GM21786 (cell line): ENCODE measurements around the gene RPP14.

Source experiments
- ATAC-seq: cut with Tn5 transposase; IDR thresholded peaks from one replicate; pipeline ENCODE4 v1.9.1; 2021; ENCODE audit not compliant: unreplicated experiment

RPP14 gene

GRCh38 chr3:58353722-58354553, 47.9 kb downstream of the RPP14 start:
- no peak for ATAC-seq

GRCh38 chr3:58355179-58355578, 49.1 kb downstream of the RPP14 start:
- peak; percentile 51 for ATAC-seq

GRCh38 chr3:58356054-58356453, 50.0 kb downstream of the RPP14 start:
- no peak for ATAC-seq

GRCh38 chr3:58357402-58357801, 51.4 kb downstream of the RPP14 start:
- ATAC-seq, result no peak

GRCh38 chr3:58358092-58358491, 52.0 kb downstream of the RPP14 start:
- no peak for ATAC-seq

- ATAC-seq, result no peak
Measured at GRCh38 chr3:58358808-58359207, 52.8 kb downstream of the RPP14 start.

- no peak for ATAC-seq
Measured at GRCh38 chr3:58359621-58360020, 53.6 kb downstream of the RPP14 start.

- no peak for ATAC-seq
Measured at GRCh38 chr3:58361866-58362265, 55.8 kb downstream of the RPP14 start.

- no peak for ATAC-seq
Measured at GRCh38 chr3:58366699-58367098, 60.7 kb downstream of the RPP14 start.

- ATAC-seq, result no peak
Measured at GRCh38 chr3:58369038-58369437, 63.0 kb downstream of the RPP14 start.
